PFSK-1 (cell line): ENCODE measurements around the gene SFT2D2. TPM values are rescaled to one million over a fixed set of nuclear protein-coding genes. Genes with fewer than 3 reads are reported as not detected.

ENCODE experiments used
- FOXP2 ChIP-seq: optimal IDR thresholded peaks from 2 replicates; pipeline ENCODE3; 2011; ENCODE audit warnings: borderline replicate concordance, control low read depth, inconsistent platforms; ENCODE audit not compliant: insufficient read depth; ENCODE audit errors: extremely low read length, extremely low read depth
- POLR2AphosphoS5 ChIP-seq: IDR thresholded peaks from 2 replicates; pipeline ENCODE4 v1.6.1; 2012; ENCODE audit warnings: low read depth, mild to moderate bottlenecking, control low read depth, low read length, moderate library complexity
- REST ChIP-seq, 2 experiments: IDR thresholded peaks; 2 replicates each; pipeline versions ENCODE4 v1.6.1 to v1.8.0; 2011 to 2012; ENCODE audit warnings: low read depth in 2 of 2, low read length in 2 of 2, control low read depth in 1 of 2, inconsistent platforms in 1 of 2, mild to moderate bottlenecking in 1 of 2, moderate library complexity in 1 of 2; ENCODE audit not compliant: insufficient read depth in 1 of 2
- SIN3A ChIP-seq: IDR thresholded peaks from 2 replicates; pipeline ENCODE4 v1.6.1; 2012; ENCODE audit warnings: mild to moderate bottlenecking, low read length, moderate library complexity, borderline replicate concordance; ENCODE audit not compliant: insufficient read depth
- TAF1 ChIP-seq: IDR thresholded peaks from 2 replicates; pipeline ENCODE4 v1.6.1; 2012; ENCODE audit warnings: low read length, control low read depth, borderline replicate concordance; ENCODE audit not compliant: insufficient read depth
- polyA plus RNA-seq: library from polyadenylated mRNA; unstranded; fragments of >200 nt; gene quantifications from one replicate; pipeline ENCODE4 v1.2.1, GENCODE V29; 2012; ENCODE audit warnings: low read depth, missing spikeins; ENCODE audit not compliant: insufficient read length

SFT2D2 gene
- polyA plus RNA-seq: 11.0 TPM

GRCh38 chr1:168225476-168226190 is at the start of gene SFT2D2:
Gene SFT2D2 (plus strand): TSS chr1:168226004. CDS start chr1:168226080, 76 bp downstream.
- TF ChIP-seq REST (IDR thresholded peaks at IDR 0.05; ENCODE audit: insufficient read depth in 1 of 2, low read depth in 2 of 2, low read length in 2 of 2) (0 out of 4 replicates have a peak, but pooled peaks of 1 of the 2 experiments have one; percentile 10), TAF1 (peak; percentile 48; the same call in 1 of the 2 replicates), FOXP2 (peak; percentile 74), POLR2AphosphoS5 (peak; percentile 66), SIN3A (no peak)

- no peak for TF ChIP-seq FOXP2
- no peak for TF ChIP-seq SIN3A
- TF ChIP-seq REST (IDR thresholded peaks at IDR 0.05; ENCODE audit: insufficient read depth in 1 of 2, low read depth in 2 of 2, low read length in 2 of 2): 0 out of 4 replicates have a peak, but pooled peaks of 1 of the 2 experiments have one; percentile 0
- no peak for TF ChIP-seq POLR2AphosphoS5
Measured at GRCh38 chr1:168178227-168178637, 47.6 kb upstream of the SFT2D2 start.

GRCh38 chr1:168178638-168179437 is 47.0 kb upstream of the SFT2D2 start, which contains the start of gene TIPRL:
Gene TIPRL (plus strand): TSS chr1:168178962. CDS start chr1:168179078, 116 bp downstream.
- peak; percentile 40 for TF ChIP-seq TAF1
- TF ChIP-seq SIN3A: peak; percentile 58; the same call in 1 of the 2 replicates
- TF ChIP-seq REST (IDR thresholded peaks at IDR 0.05; ENCODE audit: insufficient read depth in 1 of 2, low read depth in 2 of 2, low read length in 2 of 2): no peak; a peak in 1 of 4 replicates
- peak; percentile 74 for TF ChIP-seq POLR2AphosphoS5
- no peak for TF ChIP-seq FOXP2

- TF ChIP-seq TAF1 (no peak), SIN3A (0 out of 2 replicates have a peak, but pooled peaks have one; percentile 51), REST (IDR thresholded peaks at IDR 0.05; ENCODE audit: insufficient read depth in 1 of 2, low read depth in 2 of 2, low read length in 2 of 2) (no peak)
Measured at GRCh38 chr1:168179438-168180147, 46.2 kb upstream of the SFT2D2 start.
